Measurements from ENCODE around the gene NME8. TPM values are rescaled to one million over a fixed set of nuclear protein-coding genes. Genes with fewer than 3 reads are reported as not detected.

Gene NME8
- total RNA-seq, 3 donors from 2014 or later (not counting 1 experiment from before 2014, with no cell fraction given) = 23.5 to 37.0 (median 27.1) TPM

DNA sequence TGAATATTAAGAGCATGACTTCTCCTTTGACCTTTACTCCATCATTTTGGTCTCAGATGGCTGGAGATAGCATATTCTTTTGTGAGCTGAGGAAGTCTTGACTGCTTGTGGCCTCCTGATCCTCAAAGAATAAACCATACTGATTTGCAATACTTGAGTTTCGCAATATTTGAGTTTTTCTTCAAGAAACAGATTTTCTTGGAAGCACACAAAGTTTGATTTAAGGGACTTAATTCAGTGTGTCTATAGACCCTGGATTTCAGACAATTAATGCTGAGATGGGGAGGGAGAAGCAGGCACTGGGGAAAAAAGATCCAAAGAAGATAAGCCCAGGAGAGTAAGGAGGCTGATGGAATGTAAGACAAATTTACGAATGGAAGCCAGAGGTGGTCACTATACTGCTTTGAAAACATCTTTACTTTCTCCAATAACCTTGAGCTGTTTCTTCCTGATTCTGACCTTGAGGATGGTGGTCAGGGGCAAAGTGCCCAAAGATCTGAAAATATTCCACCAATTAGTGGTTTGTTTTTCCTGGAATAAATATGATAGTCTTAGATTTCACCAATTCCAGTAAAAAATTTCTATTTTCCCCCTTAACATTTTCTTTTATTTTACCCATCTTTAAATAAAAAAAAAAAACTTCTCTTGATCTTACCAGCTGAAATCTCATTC, 79.5 kb downstream of the NME8 start:
- Mint-ChIP-seq H3K27me3 (ENCODE audit: low read depth in 2 of 2) (peaks cover 0 to 4% of the 10 kb centered on the region in 2 donors), H3K36me3 (no peaks in the 10 kb centered on the region), H3K27ac (no peak overlapping the region), H3K4me3 (no peak overlapping the region), H3K4me1 (no peaks in the 10 kb centered on the region), H3K9me3 (no peaks in the 10 kb centered on the region)
- Histone ChIP-seq H3K4me3 (ENCODE audit: low read length) (no peak overlapping the region), H3K27ac (ENCODE audit: low read length) (no peak overlapping the region), H3K9me3 (ENCODE audit: control insufficient read depth, insufficient read depth, low read length) (peaks cover 2% of the 10 kb centered on the region), H3K4me1 (ENCODE audit: control insufficient read depth, insufficient read depth, low read length) (no peaks in the 10 kb centered on the region), H3K27me3 (ENCODE audit: control insufficient read depth, insufficient read depth, low read length) (no peaks in the 10 kb centered on the region), H3K36me3 (ENCODE audit: control insufficient read depth, insufficient read depth, low read length) (no peaks in the 10 kb centered on the region)
- DNase-seq (no peak), ATAC-seq (no peak)
- intact Hi-C loops (cut with micrococcal nuclease) = no loop called here
- TF ChIP-seq, protein P1, sequence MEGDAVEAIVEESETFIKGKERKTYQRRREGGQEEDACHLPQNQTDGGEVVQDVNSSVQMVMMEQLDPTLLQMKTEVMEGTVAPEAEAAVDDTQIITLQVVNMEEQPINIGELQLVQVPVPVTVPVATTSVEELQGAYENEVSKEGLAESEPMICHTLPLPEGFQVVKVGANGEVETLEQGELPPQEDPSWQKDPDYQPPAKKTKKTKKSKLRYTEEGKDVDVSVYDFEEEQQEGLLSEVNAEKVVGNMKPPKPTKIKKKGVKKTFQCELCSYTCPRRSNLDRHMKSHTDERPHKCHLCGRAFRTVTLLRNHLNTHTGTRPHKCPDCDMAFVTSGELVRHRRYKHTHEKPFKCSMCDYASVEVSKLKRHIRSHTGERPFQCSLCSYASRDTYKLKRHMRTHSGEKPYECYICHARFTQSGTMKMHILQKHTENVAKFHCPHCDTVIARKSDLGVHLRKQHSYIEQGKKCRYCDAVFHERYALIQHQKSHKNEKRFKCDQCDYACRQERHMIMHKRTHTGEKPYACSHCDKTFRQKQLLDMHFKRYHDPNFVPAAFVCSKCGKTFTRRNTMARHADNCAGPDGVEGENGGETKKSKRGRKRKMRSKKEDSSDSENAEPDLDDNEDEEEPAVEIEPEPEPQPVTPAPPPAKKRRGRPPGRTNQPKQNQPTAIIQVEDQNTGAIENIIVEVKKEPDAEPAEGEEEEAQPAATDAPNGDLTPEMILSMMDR (IDR thresholded peaks at IDR 0.05) = no peak
- WGBS (ENCODE audit: insufficient coverage) = 77% methylated on average over 2 of the region's 2 CpGs

DNA sequence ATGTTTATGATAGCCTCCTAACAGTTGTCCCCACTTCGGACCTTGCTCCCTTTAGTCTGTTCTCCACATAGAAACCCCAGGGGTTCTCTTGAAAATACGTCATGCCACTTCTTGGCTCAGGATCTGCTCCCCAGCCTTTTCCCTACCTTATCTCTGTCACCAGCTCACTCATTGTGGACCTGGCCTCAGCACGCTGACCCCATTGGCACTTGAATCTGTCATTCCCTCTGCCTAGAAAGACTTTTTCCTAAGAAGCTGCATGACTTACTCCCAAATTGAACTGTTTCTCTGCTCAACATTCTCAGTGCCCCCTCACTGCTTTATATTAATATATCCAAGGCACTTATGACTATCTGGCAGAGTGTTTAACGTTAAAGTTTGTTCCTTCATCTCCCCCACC, 80.5 kb downstream of the NME8 start:
- intact Hi-C loops (cut with micrococcal nuclease) = no loop called here
- Mint-ChIP-seq H3K27me3 (ENCODE audit: low read depth in 2 of 2) (no peaks in the 10 kb centered on the region), H3K4me3 (no peak overlapping the region), H3K36me3 (no peaks in the 10 kb centered on the region), H3K9me3 (no peaks in the 10 kb centered on the region), H3K27ac (no peak overlapping the region), H3K4me1 (no peaks in the 10 kb centered on the region)
- no peaks in the 10 kb centered on the region for H3K4me1 ChIP-seq (ENCODE audit: control insufficient read depth, insufficient read depth, low read length)
- H3K4me3 ChIP-seq (ENCODE audit: low read length) = no peak overlapping the region
- no peaks in the 10 kb centered on the region for H3K36me3 ChIP-seq (ENCODE audit: control insufficient read depth, insufficient read depth, low read length)
- H3K9me3 ChIP-seq (ENCODE audit: control insufficient read depth, insufficient read depth, low read length) = peaks cover 2% of the 10 kb centered on the region
- DNase-seq (no peak), ATAC-seq (no peak)
- no peak overlapping the region for H3K27ac ChIP-seq (ENCODE audit: low read length)
- no peaks in the 10 kb centered on the region for H3K27me3 ChIP-seq (ENCODE audit: control insufficient read depth, insufficient read depth, low read length)
- 86% methylated on average over 3 of the region's 4 CpGs for WGBS (ENCODE audit: insufficient coverage)
- TF ChIP-seq, protein P1 (IDR thresholded peaks at IDR 0.05) = no peak

DNA sequence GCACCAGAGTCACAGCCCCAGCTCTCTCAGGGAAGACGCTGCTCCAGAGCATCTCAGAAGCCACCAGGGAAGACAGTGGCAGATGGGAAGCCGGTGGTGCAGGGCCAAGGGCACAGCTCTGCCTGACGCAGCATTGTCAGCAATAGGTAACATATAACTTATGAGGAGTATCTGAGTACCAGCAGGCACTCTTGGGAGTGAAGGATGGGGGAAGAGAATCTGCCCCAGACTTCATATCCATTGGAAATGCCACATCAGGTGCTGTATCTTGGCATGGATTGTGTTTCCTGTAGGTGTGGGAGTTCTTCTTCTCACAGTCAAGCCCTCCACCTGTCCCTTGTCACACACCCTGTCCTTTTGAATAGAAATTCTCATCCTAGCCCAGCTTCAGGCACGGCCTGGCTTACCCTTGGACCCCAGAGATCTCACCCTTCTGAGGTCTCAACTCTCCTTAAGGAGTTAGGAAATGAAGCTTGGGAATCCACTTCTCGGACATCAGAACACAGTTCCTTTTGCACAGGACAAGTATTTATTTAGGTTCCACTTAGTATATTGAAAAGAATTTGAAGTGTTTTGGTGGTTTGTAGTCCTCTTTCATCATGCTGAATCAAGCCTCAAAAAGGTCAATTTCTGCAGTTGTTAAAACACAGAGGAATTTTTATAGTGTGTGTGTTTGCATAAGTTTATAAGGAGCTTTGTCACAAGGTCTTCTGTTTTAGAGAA, 82.0 kb downstream of the NME8 start:
- Histone ChIP-seq H3K4me3 (ENCODE audit: low read length) (no peak overlapping the region), H3K9me3 (ENCODE audit: control insufficient read depth, insufficient read depth, low read length) (peaks cover 2% of the 10 kb centered on the region), H3K27me3 (ENCODE audit: control insufficient read depth, insufficient read depth, low read length) (no peaks in the 10 kb centered on the region), H3K27ac (ENCODE audit: low read length) (no peak overlapping the region), H3K36me3 (ENCODE audit: control insufficient read depth, insufficient read depth, low read length) (no peaks in the 10 kb centered on the region), H3K4me1 (ENCODE audit: control insufficient read depth, insufficient read depth, low read length) (no peaks in the 10 kb centered on the region)
- Mint-ChIP-seq H3K27me3 (ENCODE audit: low read depth in 2 of 2) (no peaks in the 10 kb centered on the region), H3K4me1 (no peaks in the 10 kb centered on the region), H3K9me3 (no peaks in the 10 kb centered on the region), H3K36me3 (no peaks in the 10 kb centered on the region), H3K4me3 (no peak overlapping the region), H3K27ac (no peak overlapping the region)
- intact Hi-C loops (cut with micrococcal nuclease) = no loop called here
- WGBS (ENCODE audit: insufficient coverage) = 83% methylated on average over 5 of the region's 5 CpGs
- TF ChIP-seq, protein P1 (IDR thresholded peaks at IDR 0.05) = no peak
- DNase-seq (no peak), ATAC-seq (no peak)

Measured in natural killer cell (primary cell).